ENCODE measurements around the gene ABCC10. TPM values are rescaled to one million over a fixed set of nuclear protein-coding genes. Genes with fewer than 3 reads are reported as not detected.
A peak's percentile ranks its signal among the peaks of the same experiment; 100 is the strongest.

The ABCC10 gene
- total RNA-seq, 4 donors from 2014 or later: 10.8 to 23.9 (median 19.3) TPM

- H3K27ac ChIP-seq: peak overlapping the region in 3 of 4 donors; percentile 28 to 69 (median 46)
- H3K27me3 ChIP-seq: peaks cover 0 to 40% (median 0%) of the 10 kb centered on the region in 4 donors
- no peak for DNase-seq
- H3K36me3 ChIP-seq: peaks cover 0 to 14% (median under 1%) of the 10 kb centered on the region in 3 donors
- 30 to 40% methylated on average over 2 to 3 of the region's 3 CpGs for WGBS, 2 donors
- H3K4me1 ChIP-seq: peaks cover 0 to 47% (median 18%) of the 10 kb centered on the region in 3 donors
- intact Hi-C loops (cut with DNase I): no loop called here
- no peak overlapping the region for H3K4me3 ChIP-seq
- H3K9me3 ChIP-seq: no peaks in the 10 kb centered on the region
- no peak for TF ChIP-seq POLR2A (IDR thresholded peaks at IDR 0.05)
- TF ChIP-seq CTCF (IDR thresholded peaks at IDR 0.05): no peak
These were observed 65.3 kb downstream of the ABCC10 start for GRCh38 chr6:43492673-43493072.

GRCh38 chr6:43493230-43493629 lies 65.9 kb downstream of the ABCC10 start:
- 59 to 76% methylated on average over 2 of the region's 2 CpGs for WGBS, 2 donors
- Histone ChIP-seq H3K36me3 (peaks cover 0 to 20% (median 4%) of the 10 kb centered on the region in 3 donors), H3K4me1 (peaks cover 0 to 47% (median 18%) of the 10 kb centered on the region in 3 donors), H3K27me3 (peaks cover 0 to 37% (median 0%) of the 10 kb centered on the region in 4 donors), H3K27ac (peak overlapping the region in 3 of 4 donors; percentile 1 to 69 (median 28)), H3K4me3 (no peak overlapping the region), H3K9me3 (no peaks in the 10 kb centered on the region)
- no peak for TF ChIP-seq CTCF (IDR thresholded peaks at IDR 0.05)
- no peak for TF ChIP-seq POLR2A (IDR thresholded peaks at IDR 0.05)
- DNase-seq: no peak
- intact Hi-C loops (cut with DNase I): no loop called here

- WGBS, 2 donors: 39 to 63% methylated on average over 6 of the region's 7 CpGs
These were observed 66.5 kb downstream of the ABCC10 start for GRCh38 chr6:43493833-43494232.

GRCh38 chr6:43494321-43494720 lies 67.0 kb downstream of the ABCC10 start:
- H3K27me3 ChIP-seq: peaks cover 0 to 33% (median 0%) of the 10 kb centered on the region in 4 donors
- no peak overlapping the region for H3K4me3 ChIP-seq
- peak overlapping the region in 1 of 4 donors; percentile 69 for H3K27ac ChIP-seq
- H3K4me1 ChIP-seq: peaks cover 10 to 47% (median 18%) of the 10 kb centered on the region in 3 donors
- no peak for DNase-seq
- WGBS, 2 donors: 62 to 76% methylated on average over 6 of the region's 6 CpGs
- intact Hi-C loops (cut with DNase I): no loop called here
- H3K36me3 ChIP-seq: peaks cover 7 to 31% (median 12%) of the 10 kb centered on the region in 3 donors
- TF ChIP-seq CTCF (IDR thresholded peaks at IDR 0.05) (no peak), POLR2A (IDR thresholded peaks at IDR 0.05) (no peak)
- no peaks in the 10 kb centered on the region for H3K9me3 ChIP-seq

More at GRCh38 chr6:43493833-43494232, 66.5 kb downstream of the ABCC10 start:
- DNase-seq: no peak
- peaks cover 2 to 26% (median 7%) of the 10 kb centered on the region in 3 donors for H3K36me3 ChIP-seq
- H3K4me3 ChIP-seq: no peak overlapping the region
- peaks cover 0 to 33% (median 0%) of the 10 kb centered on the region in 4 donors for H3K27me3 ChIP-seq
- intact Hi-C loops (cut with DNase I): no loop called here
- peaks cover 5 to 47% (median 18%) of the 10 kb centered on the region in 3 donors for H3K4me1 ChIP-seq
- no peak for TF ChIP-seq CTCF (IDR thresholded peaks at IDR 0.05)
- TF ChIP-seq POLR2A (IDR thresholded peaks at IDR 0.05): no peak
- no peaks in the 10 kb centered on the region for H3K9me3 ChIP-seq
- H3K27ac ChIP-seq: peak overlapping the region in 3 of 4 donors; percentile 1 to 69 (median 28)

GRCh38 chr6:43494766-43495165 lies 67.4 kb downstream of the ABCC10 start:
- intact Hi-C loops (cut with DNase I): loop anchor here (5.0 kb wide), 1 partner anchor 42 kb away; no protein-coding TSS in a partner anchor
- H3K4me1 ChIP-seq: peaks cover 14 to 49% (median 18%) of the 10 kb centered on the region in 3 donors
- no peak overlapping the region for H3K4me3 ChIP-seq
- no peaks in the 10 kb centered on the region for H3K9me3 ChIP-seq
- peaks cover 0 to 33% (median 0%) of the 10 kb centered on the region in 4 donors for H3K27me3 ChIP-seq
- WGBS, 2 donors: 77 to 83% methylated on average over 2 to 4 of the region's 4 CpGs
- no peak for DNase-seq
- peaks cover 12 to 34% (median 16%) of the 10 kb centered on the region in 3 donors for H3K36me3 ChIP-seq
- peak overlapping the region in 2 of 4 donors; percentile 68 to 75 for H3K27ac ChIP-seq
- TF ChIP-seq CTCF (IDR thresholded peaks at IDR 0.05) (no peak), POLR2A (IDR thresholded peaks at IDR 0.05) (no peak)

All from esophagus squamous epithelium (tissue), 5 donors.